Activated T-helper 9 cell treated with anti-CD3 and anti-CD28 coated beads, Interleukin-2, amount 50 U/mL, for 16 hours (primary cell): ENCODE results near the gene GOLPH3.
A peak's percentile ranks its signal among the peaks of the same experiment; 100 is the strongest.
"Not testable (repeated sequence)": the region's sequence is repeated elsewhere in the genome, so short reads cannot be mapped to it uniquely, and the experiment has no call there.

Experiments used
- DNase-seq: peaks from one replicate; pipeline ENCODE4 v3.0.0-alpha.2; 2020; ENCODE audit warnings: low read depth

The GOLPH3 gene

GRCh38 chr5:32174011-32174870, at the start of gene GOLPH3:
Gene GOLPH3 (minus strand): TSS chr5:32174319. CDS start chr5:32174034, 285 bp downstream.
- DNase-seq = peak; percentile 89

GRCh38 chr5:32222723-32223470, 48.8 kb upstream of the GOLPH3 start:
- DNase-seq = no peak

- DNase-seq = no peak
Observed at GRCh38 chr5:32217886-32218396, 43.8 kb upstream of the GOLPH3 start.

GRCh38 chr5:32214344-32214743, 40.2 kb upstream of the GOLPH3 start:
- not testable (repeated sequence) for DNase-seq

GRCh38 chr5:32210151-32210550, 36.0 kb upstream of the GOLPH3 start:
- DNase-seq = no peak

GRCh38 chr5:32208837-32209236, 34.7 kb upstream of the GOLPH3 start:
- not testable (repeated sequence) for DNase-seq

- no peak for DNase-seq
Observed at GRCh38 chr5:32207355-32207634, 33.2 kb upstream of the GOLPH3 start.

GRCh38 chr5:32206509-32207354, 32.6 kb upstream of the GOLPH3 start:
- no peak for DNase-seq

GRCh38 chr5:32206053-32206452, 31.9 kb upstream of the GOLPH3 start:
- no peak for DNase-seq

- no peak for DNase-seq
Observed at GRCh38 chr5:32202394-32202793, 28.3 kb upstream of the GOLPH3 start.

- no peak for DNase-seq
Observed at GRCh38 chr5:32201122-32201753, 27.1 kb upstream of the GOLPH3 start.

GRCh38 chr5:32197032-32197431, 22.9 kb upstream of the GOLPH3 start:
- no peak for DNase-seq

GRCh38 chr5:32195265-32195664, 21.1 kb upstream of the GOLPH3 start:
- no peak for DNase-seq

- no peak for DNase-seq
Observed at GRCh38 chr5:32193591-32193990, 19.5 kb upstream of the GOLPH3 start.

- DNase-seq = no peak
Observed at GRCh38 chr5:32190095-32190494, 16.0 kb upstream of the GOLPH3 start.

- DNase-seq = no peak
Observed at GRCh38 chr5:32187675-32188074, 13.6 kb upstream of the GOLPH3 start.

GRCh38 chr5:32182463-32183063, 8.4 kb upstream of the GOLPH3 start:
- DNase-seq = no peak

GRCh38 chr5:32173267-32174010, 680 bp downstream of the GOLPH3 start:
- DNase-seq = peak; percentile 22

- DNase-seq = no peak
Observed at GRCh38 chr5:32172923-32173266, 1.2 kb downstream of the GOLPH3 start.

GRCh38 chr5:32172186-32172911, 1.8 kb downstream of the GOLPH3 start:
- not testable (repeated sequence) for DNase-seq
